Measurements from ENCODE around the gene TMEM121. TPM values are rescaled to one million over a fixed set of nuclear protein-coding genes. Genes with fewer than 3 reads are reported as not detected.

TMEM121 gene
- total RNA-seq, 4 donors from 2014 or later: 3.9 to 6.7 (median 5.2) TPM

DNA sequence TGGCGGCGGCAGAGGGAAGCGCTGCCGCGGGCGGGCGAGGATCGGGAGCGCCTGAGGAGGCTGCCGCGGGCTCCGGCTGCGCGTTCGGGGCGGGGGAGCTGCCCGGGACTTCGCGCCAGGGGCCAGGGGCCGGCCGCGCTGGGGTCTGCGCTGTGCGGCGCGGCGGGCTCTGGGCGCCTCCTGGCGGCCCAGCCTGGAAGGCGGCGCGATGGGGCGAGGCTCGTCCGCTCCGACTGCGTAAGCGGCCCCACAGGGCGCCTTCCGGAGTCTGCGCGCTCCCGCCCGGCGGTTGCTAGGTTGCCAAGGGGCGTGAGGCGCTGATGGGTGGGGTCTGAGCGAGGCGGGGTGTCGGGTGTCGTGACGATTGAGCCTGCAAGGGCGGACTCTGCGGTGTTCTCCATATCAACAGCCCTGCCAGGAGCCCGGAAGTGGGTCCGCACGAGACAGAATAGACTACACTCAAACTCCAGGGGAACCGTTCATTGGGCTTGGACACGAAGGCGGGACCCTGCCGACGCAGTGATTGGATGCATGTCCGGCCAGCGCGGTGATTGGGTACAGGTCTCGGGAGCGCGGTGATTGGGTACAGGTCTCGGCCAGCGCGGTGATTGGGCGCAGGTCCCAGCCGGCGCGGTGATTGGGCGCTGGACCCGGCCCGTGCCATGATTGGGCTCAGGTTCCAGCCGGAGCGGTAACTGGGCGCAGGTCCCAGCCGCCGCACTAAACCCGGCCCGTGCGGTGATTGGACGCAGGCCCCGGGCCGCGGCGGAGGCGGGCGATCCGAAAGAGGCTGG is 35.6 kb upstream of the TMEM121 start, which contains the start of gene TEDC1:
TSS of gene TEDC1 (plus strand) at position 675 of the 794 bp plus-strand sequence. CDS start 130 bp downstream, outside the sequence.
- peak; percentile 90 for ATAC-seq
- Histone ChIP-seq H3K36me3 (peaks cover 0 to 12% of the 10 kb centered on the region in 2 donors), H3K4me1 (peaks cover 0 to 67% (median 40%) of the 10 kb centered on the region in 3 donors), H3K4me3 (peak within 1 kb of the TSS; percentile 51 to 69), H3K9me3 (no peaks in the 10 kb centered on the region), H3K27me3 (no peaks in the 10 kb centered on the region), H3K27ac (peak within 1 kb of the TSS; percentile 85 to 97 (median 94))
- TF ChIP-seq POLR2AphosphoS5 (IDR thresholded peaks at IDR 0.05) (peak; percentile 46), EP300 (IDR thresholded peaks at IDR 0.05) (no peak), CTCF (IDR thresholded peaks at IDR 0.05) (peak in 3 of 4 experiments; percentile 82 to 99 (median 98)), POLR2A (IDR thresholded peaks at IDR 0.05) (peak; percentile 62 to 68)
- WGBS, 2 donors (ENCODE audit: low coverage in 1 of 2): no CpG with 5 or more reads among the region's 94 CpGs

DNA sequence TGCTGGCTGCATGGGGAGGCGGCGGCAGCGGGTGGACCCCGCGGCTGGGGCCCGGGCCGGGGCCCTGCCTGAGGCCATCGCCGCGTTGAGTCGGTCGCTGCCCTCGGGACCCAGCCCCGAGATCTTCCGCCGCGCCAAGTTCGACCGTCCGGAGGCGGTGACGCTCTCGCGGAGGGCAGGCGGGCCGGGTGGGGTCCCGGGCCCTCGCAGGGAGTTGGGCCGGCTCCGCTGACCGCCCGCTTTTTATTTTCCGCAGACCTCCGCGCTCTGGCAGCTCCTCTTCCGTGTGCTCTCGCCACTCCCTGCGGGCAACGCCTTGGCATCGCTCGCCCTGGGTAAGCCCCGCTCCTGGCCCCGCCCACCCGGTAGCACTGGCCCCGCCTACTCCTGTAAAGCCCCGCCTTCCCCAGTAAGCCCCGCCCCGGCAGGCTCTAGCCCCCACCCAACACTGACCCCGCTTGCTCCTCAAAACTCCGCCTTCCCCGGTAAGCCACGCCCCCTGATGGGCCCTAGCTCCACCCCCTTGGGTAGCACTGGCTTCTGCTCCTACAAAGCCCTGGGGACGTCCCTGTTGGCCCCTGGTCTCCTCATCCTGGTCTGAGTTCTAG is 34.9 kb upstream of the TMEM121 start:
- whole genome bisulfite sequencing, 2 donors (ENCODE audit: low coverage in 1 of 2): 15% methylated on average over 4 of the region's 53 CpGs; no CpG with 5 or more reads in 1 of the 2 donors
- Histone ChIP-seq H3K4me1 (peaks cover 0 to 60% (median 33%) of the 10 kb centered on the region in 3 donors), H3K9me3 (no peaks in the 10 kb centered on the region), H3K27me3 (no peaks in the 10 kb centered on the region), H3K27ac (peak overlapping the region; percentile 21 to 97 (median 94)), H3K36me3 (peaks cover 0 to 12% of the 10 kb centered on the region in 2 donors), H3K4me3 (peak overlapping the region; percentile 43 to 69)
- no peak for ATAC-seq
- no peak for TF ChIP-seq EP300 (IDR thresholded peaks at IDR 0.05)
- TF ChIP-seq POLR2A (IDR thresholded peaks at IDR 0.05): peak; percentile 32 to 39

- peak overlapping the region in 2 of 4 donors; percentile 92 to 96 for H3K27ac ChIP-seq
- peaks cover 0 to 52% (median 26%) of the 10 kb centered on the region in 3 donors for H3K4me1 ChIP-seq
- no peaks in the 10 kb centered on the region for H3K9me3 ChIP-seq
- no peak for ATAC-seq
- no peak overlapping the region for H3K4me3 ChIP-seq
- WGBS, 2 donors (ENCODE audit: low coverage in 1 of 2): no CpG with 5 or more reads among the region's 24 CpGs
- TF ChIP-seq CTCF (IDR thresholded peaks at IDR 0.05) (no peak), POLR2A (IDR thresholded peaks at IDR 0.05) (no peak), POLR2AphosphoS5 (IDR thresholded peaks at IDR 0.05) (no peak), EP300 (IDR thresholded peaks at IDR 0.05) (no peak)
- no peaks in the 10 kb centered on the region for H3K27me3 ChIP-seq
- peaks cover 0 to 12% of the 10 kb centered on the region in 2 donors for H3K36me3 ChIP-seq
These were observed 34.1 kb upstream of the TMEM121 start for GRCh38 chr14:105492031-105492970.

GRCh38 chr14:105492971-105493871 is 33.2 kb upstream of the TMEM121 start:
- Histone ChIP-seq H3K27me3 (no peaks in the 10 kb centered on the region), H3K36me3 (peaks cover 0 to 12% of the 10 kb centered on the region in 2 donors), H3K4me3 (no peak overlapping the region), H3K9me3 (no peaks in the 10 kb centered on the region), H3K27ac (no peak overlapping the region), H3K4me1 (peaks cover 0 to 43% (median 18%) of the 10 kb centered on the region in 3 donors)
- ATAC-seq: no peak
- WGBS, 2 donors (ENCODE audit: low coverage in 1 of 2): 80% methylated on average over 1 of the region's 20 CpGs; no CpG with 5 or more reads in 1 of the 2 donors
- no peak for TF ChIP-seq POLR2AphosphoS5 (IDR thresholded peaks at IDR 0.05)
- TF ChIP-seq CTCF (IDR thresholded peaks at IDR 0.05): no peak
- TF ChIP-seq EP300 (IDR thresholded peaks at IDR 0.05): no peak
- no peak for TF ChIP-seq POLR2A (IDR thresholded peaks at IDR 0.05)
